NOMO-1 (cell line): ENCODE measurements around the gene GNG13.

ENCODE experiments used
- DNase-seq, 2 experiments: peaks; one replicate each; lab custom pipeline; 2025; ENCODE audit not compliant: unreplicated experiment in 2 of 2; lab: John Stamatoyannopoulos, UW

GNG13 gene

GRCh38 chr16:815861-816260 is 15.3 kb upstream of the GNG13 start:
- no peak for DNase-seq

- no peak for DNase-seq
Observed at GRCh38 chr16:814974-815373, 14.4 kb upstream of the GNG13 start.

- no peak for DNase-seq
Observed at GRCh38 chr16:813916-814412, 13.4 kb upstream of the GNG13 start.

- peak; percentile 26 to 30 for DNase-seq
Observed at GRCh38 chr16:813204-813915, 12.8 kb upstream of the GNG13 start.

- no peak for DNase-seq
Observed at GRCh38 chr16:808085-808386, 7.5 kb upstream of the GNG13 start.

- DNase-seq, result peak; percentile 92 to 94
Observed at GRCh38 chr16:807347-808084, 7.0 kb upstream of the GNG13 start.

- DNase-seq, result no peak
Observed at GRCh38 chr16:805474-805873, 4.9 kb upstream of the GNG13 start.

GRCh38 chr16:804193-805048 is 3.9 kb upstream of the GNG13 start:
- DNase-seq, result no peak

- no peak for DNase-seq
Observed at GRCh38 chr16:803754-804080, 3.2 kb upstream of the GNG13 start.

- DNase-seq, result no peak
Observed at GRCh38 chr16:802914-803753, 2.6 kb upstream of the GNG13 start.

- DNase-seq, result no peak
Observed at GRCh38 chr16:802461-802860, 1.9 kb upstream of the GNG13 start.

GRCh38 chr16:801584-802363 is 1.2 kb upstream of the GNG13 start:
- no peak for DNase-seq

- DNase-seq, result no peak
Observed at GRCh38 chr16:800834-801511, 439 bp upstream of the GNG13 start.

- no peak for DNase-seq
Observed at GRCh38 chr16:799111-799947, 1.2 kb downstream of the GNG13 start.

- no peak for DNase-seq
Observed at GRCh38 chr16:798666-799065, 1.9 kb downstream of the GNG13 start.

- no peak for DNase-seq
Observed at GRCh38 chr16:797686-798085, 2.8 kb downstream of the GNG13 start.

GRCh38 chr16:797120-797420 is 3.5 kb downstream of the GNG13 start:
- DNase-seq, result no peak

GRCh38 chr16:796296-797119 is 4.0 kb downstream of the GNG13 start:
- DNase-seq, result no peak
